K562 (cell line): Measurements from ENCODE around the gene SPTAN1. TPM values are rescaled to one million over a fixed set of nuclear protein-coding genes. Genes with fewer than 3 reads are reported as not detected.

Source experiments
- ATAC-seq: fragments of 200-7000 bp; cut with Tn5 transposase; 3 replicates; pipeline ENCODE4 v1.9.1; 2020; ENCODE audit warnings: moderate library complexity
- BruUV-seq: library from RNA; stranded (reverse); fragments of 400-500 nt; replicated peaks from 2 replicates; lab custom pipeline; 2021; lab: Mats Ljungman, UMichigan
- CTCF ChIA-PET: fragments of 300-600 bp; formaldehyde crosslinking; extraction: SDS; loops from one replicate; lab custom pipeline; 2021; ENCODE audit warnings: low intra/inter-chr PET ratio; lab: Yijun Ruan, JAX
- POLR2A ChIA-PET: fragments of 300-600, 350-650 bp; sonication (Branson Sonifier 250); formaldehyde crosslinking; extraction: SDS; loops from one replicate; lab custom pipeline; 2021; ENCODE audit warnings: antibody characterized with exemption, inconsistent platforms; lab: Yijun Ruan, JAX
- DNase-seq, 4 experiments: peaks; one replicate each; pipeline versions ENCODE4 v3.0.0 to v3.0.0-alpha.2; 2011 to 2018; ENCODE audit warnings: low spot score in 3 of 4, mixed read lengths in 3 of 4; ENCODE audit errors: extremely low read depth in 1 of 4
- FAIRE-seq: peaks from 2 replicates; lab custom pipeline; 2011; peaks lifted over from hg19 to GRCh38; lab: Jason Lieb, UNC
- H2AFZ ChIP-seq: 2 replicates; pipeline ENCODE4 v1.6.0; 2011; ENCODE audit warnings: low read depth, low read length, control low read depth, inconsistent platforms
- H3K27ac ChIP-seq: fragments of 200-600 bp; 3 replicates; pipeline ENCODE4 v1.8.0; 2011; ENCODE audit warnings: low read depth, mild to moderate bottlenecking, control low read depth, inconsistent platforms, low read length, moderate library complexity, mixed read lengths; ENCODE audit errors: extremely low read depth
- H3K27me3 ChIP-seq, 2 experiments: fragments of 300-600 bp in 1 of 2; 2 replicates in 1 of 2; 3 replicates in 1 of 2; pipeline versions ENCODE4 v1.6.0 to v1.8.0; 2011; ENCODE audit warnings: inconsistent platforms in 2 of 2, low read length in 2 of 2, mild to moderate bottlenecking in 1 of 2, mixed read lengths in 1 of 2, moderate library complexity in 1 of 2; ENCODE audit not compliant: control insufficient read depth in 2 of 2, insufficient read depth in 2 of 2
- H3K36me3 ChIP-seq: fragments of 300-600 bp; 3 replicates; pipeline ENCODE4 v1.8.0; 2011; ENCODE audit warnings: mild to moderate bottlenecking, low read length, inconsistent platforms; ENCODE audit not compliant: control insufficient read depth, insufficient read depth
- H3K4me1 ChIP-seq, 2 experiments: fragments of 200-600 bp in 1 of 2; replicated peaks in 1 of 2; 2 replicates in 1 of 2; 3 replicates in 1 of 2; pipeline versions ENCODE4 v1.5.1 to v1.8.0; 2011; ENCODE audit warnings: inconsistent platforms in 2 of 2, low read length in 2 of 2, mild to moderate bottlenecking in 1 of 2, mixed read lengths in 1 of 2, moderate library complexity in 1 of 2; ENCODE audit not compliant: control insufficient read depth in 2 of 2, insufficient read depth in 2 of 2
- H3K4me2 ChIP-seq: 2 replicates; pipeline ENCODE4 v1.6.1; 2011; ENCODE audit warnings: low read length, control low read depth, inconsistent platforms, mixed read lengths; ENCODE audit not compliant: insufficient read depth
- H3K4me3 ChIP-seq: fragments of 200-600 bp; sonication (generic), shearing (Covaris generic); 2 replicates; pipeline ENCODE4 v1.5.1; 2016; ENCODE audit warnings: control low read depth, inconsistent platforms
- H3K79me2 ChIP-seq: fragments of 200-600 bp; 3 replicates; pipeline ENCODE4 v1.8.0; 2011; ENCODE audit warnings: low read length, inconsistent platforms; ENCODE audit not compliant: control insufficient read depth, insufficient read depth
- H3K9ac ChIP-seq, 2 experiments: 2 replicates each; pipeline versions ENCODE4 v1.6.0 to v1.6.1; 2011; ENCODE audit warnings: low read depth in 2 of 2, low read length in 2 of 2, control low read depth in 1 of 2, inconsistent platforms in 1 of 2, mild to moderate bottlenecking in 1 of 2, mixed read lengths in 1 of 2; ENCODE audit not compliant: insufficient read depth in 1 of 2
- H3K9me1 ChIP-seq: one replicate; pipeline ENCODE4 v1.6.0; 2011; ENCODE audit warnings: inconsistent platforms, mild to moderate bottlenecking, low read length, moderate library complexity; ENCODE audit not compliant: control insufficient read depth, insufficient read depth
- H3K9me3 ChIP-seq: replicated peaks from 2 replicates; pipeline ENCODE4 v1.5.1; 2011; ENCODE audit warnings: low read depth, low read length, inconsistent platforms; ENCODE audit not compliant: control insufficient read depth, insufficient read depth
- H4K20me1 ChIP-seq: replicated peaks from 2 replicates; pipeline ENCODE4 v1.6.1; 2011; ENCODE audit warnings: low read length, inconsistent platforms, mixed read lengths; ENCODE audit not compliant: control insufficient read depth, insufficient read depth
- BCOR ChIP-seq: fragments of 450-650 bp; IDR thresholded peaks from 2 replicates; pipeline ENCODE4 v1.6.1; 2016
- EGR1 ChIP-seq: fragments of 450-650 bp; conservative IDR thresholded peaks from 2 replicates; pipeline ENCODE4 v1.6.1; 2017; ENCODE audit warnings: mild to moderate bottlenecking
- FOXA3 ChIP-seq, 2 experiments: fragments of 450-650 bp in 1 of 2; sonication (generic) in 1 of 2; formaldehyde crosslinking; IDR thresholded peaks in 1 of 2; conservative IDR thresholded peaks in 1 of 2; 2 replicates each; pipeline versions ENCODE4 v1.4.0 to v1.8.0; 2020 to 2022; ENCODE audit warnings: mild to moderate bottlenecking in 2 of 2, missing genetic modification reagents in 1 of 2
- HDAC1 ChIP-seq, 2 experiments: fragments of 450-650 bp; IDR thresholded peaks; 2 replicates each; pipeline ENCODE4 v1.6.1; 2016 to 2017; ENCODE audit warnings: inconsistent platforms in 1 of 2, mild to moderate bottlenecking in 1 of 2, moderate library complexity in 1 of 2
- KDM1A ChIP-seq, 2 experiments: fragments of 450-650 bp; IDR thresholded peaks; 2 replicates each; pipeline ENCODE4 v1.6.1; 2016; ENCODE audit warnings: mild to moderate bottlenecking in 2 of 2
- MEF2D ChIP-seq: conservative IDR thresholded peaks from 2 replicates; pipeline ENCODE4 v1.6.1; 2016; ENCODE audit warnings: low read depth, missing genetic modification characterization, missing compliant biosample characterization
- NFIC ChIP-seq: fragments of 450-650 bp; IDR thresholded peaks from 2 replicates; pipeline ENCODE4 v1.6.1; 2017; ENCODE audit warnings: mild to moderate bottlenecking, inconsistent platforms
- RBFOX2 ChIP-seq: fragments of 200-400 bp; formaldehyde crosslinking; IDR thresholded peaks from 2 replicates; pipeline ENCODE4 v1.6.1; 2017; ENCODE audit warnings: low read depth, mild to moderate bottlenecking, low read length, moderate library complexity
- SFPQ ChIP-seq: fragments of 200-400 bp; formaldehyde crosslinking; IDR thresholded peaks from 2 replicates; pipeline ENCODE4 v1.6.1; 2017; ENCODE audit warnings: mild to moderate bottlenecking, low read depth, low read length, moderate library complexity
- SMARCA5 ChIP-seq: fragments of 450-650 bp; IDR thresholded peaks from 2 replicates; pipeline ENCODE4 v1.6.1; 2016
- TAF9B ChIP-seq: fragments of 450-650 bp; IDR thresholded peaks from 2 replicates; pipeline ENCODE4 v1.6.1; 2018; ENCODE audit warnings: mild to moderate bottlenecking; ENCODE audit not compliant: partially characterized antibody
- ZBTB7A ChIP-seq: IDR thresholded peaks from 2 replicates; pipeline ENCODE4 v1.6.1; 2011; ENCODE audit warnings: low read depth, mild to moderate bottlenecking, low read length, moderate library complexity, borderline replicate concordance; ENCODE audit not compliant: control insufficient read depth
- ZNF699 ChIP-seq: fragments of 250-450 bp; sonication (Bioruptor Pico); IDR thresholded peaks from 2 replicates; pipeline ENCODE4 v1.8.0; 2021; ENCODE audit warnings: mild to moderate bottlenecking, moderate library complexity; ENCODE audit not compliant: insufficient replicate concordance
- whole genome bisulfite sequencing: fragments of 100-300 bp; shearing (Covaris generic); methylation state at CpG from one replicate; pipeline ENCODE4 v1.1.6; 2016; ENCODE audit warnings: low coverage, mixed read lengths; ENCODE audit not compliant: insufficient coverage; ENCODE audit errors: missing lambda C conversion rate; 5-methylcytosine and 5-hydroxymethylcytosine counted together
- in situ Hi-C: fragments of 300-500 bp; cut with MboI; formaldehyde crosslinking; loops from 4 replicates; pipeline ENCODE4 v1.15.0; 2018; ENCODE audit warnings: inconsistent platforms, mixed read lengths
- intact Hi-C: fragments of 100-400 bp; cut with micrococcal nuclease; formaldehyde crosslinking; loops from 2 replicates; pipeline ENCODE4 v1.14.2; 2022
- polyA plus RNA-seq, 8 experiments: library from polyadenylated mRNA; depleted of rRNA in 4 of 8; stranded (reverse) in 5 of 8; unstranded in 3 of 8; fragments of >200 nt; fragmentation: Nextera tagmentation in 2 of 8; fragmentation: Illumina TruSeq in 1 of 8; extraction: Ambion mirVana in 2 of 8; extraction: Trizol in 1 of 8; gene quantifications; 2 replicates each; pipeline versions ENCODE4 v1.2.1 to v1.2.3, GENCODE V29; 2011 to 2014; ENCODE audit warnings: inconsistent platforms in 1 of 8, missing spikeins in 1 of 8
- total RNA-seq, 7 experiments: library from RNA; depleted of rRNA in 6 of 7; stranded (reverse); fragments of >200 nt in 6 of 7; fragmentation: Illumina TruSeq in 2 of 7; extraction: Trizol in 2 of 7; gene quantifications; 2 replicates each; pipeline versions ENCODE4 v1.2.1 to v1.2.3, GENCODE V29; 2011 to 2021; ENCODE audit warnings: low replicate concordance in 1 of 7
- TF ChIP-seq, protein P1 (sequence below): fragments of 450-650 bp; IDR thresholded peaks from 2 replicates; pipeline ENCODE4 v1.6.1; 2018; ENCODE audit not compliant: partially characterized antibody

The SPTAN1 gene
- total and polyA plus RNA-seq, 9 of the 15 experiments (the other 6 are each of a cell fraction or from before 2014, with no cell fraction given): 1.5 to 13.5 (median 6.8) TPM

DNA sequence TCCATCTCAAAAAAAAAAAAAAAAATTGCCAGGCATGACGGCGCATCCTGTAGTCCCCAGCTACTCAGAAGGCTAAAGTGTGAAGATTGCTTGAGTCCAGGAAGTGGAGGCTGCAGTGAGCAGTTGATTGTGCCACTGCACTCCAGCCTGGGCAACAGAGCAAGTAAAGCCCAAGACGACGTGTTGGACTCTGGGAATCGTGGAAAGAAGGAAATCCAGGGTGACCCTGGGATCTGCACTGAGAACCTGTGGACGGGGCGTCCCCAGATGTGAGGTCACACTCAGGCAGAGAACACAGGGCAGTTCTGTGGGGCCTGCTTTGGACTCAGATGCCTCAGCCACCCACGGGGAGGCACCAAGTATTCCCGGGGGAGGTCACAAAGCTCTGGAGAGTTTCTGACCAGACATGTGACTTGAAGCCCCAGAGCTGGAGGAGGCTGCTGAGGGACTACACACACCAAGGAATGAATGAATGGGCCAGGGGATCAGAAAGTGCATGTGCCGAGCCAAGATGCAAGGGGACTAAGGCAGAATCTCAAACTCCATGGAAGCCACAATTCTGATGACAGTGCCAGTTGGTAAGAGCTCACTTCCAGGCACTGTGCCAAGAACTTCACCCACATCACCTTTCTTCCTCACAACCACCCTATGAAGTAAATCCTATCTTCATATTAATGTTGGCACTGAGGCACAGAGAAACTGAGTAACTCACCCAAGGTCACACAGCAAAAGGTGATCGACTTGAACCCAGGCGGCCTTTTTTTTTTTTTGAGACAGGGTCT is 91.3 kb downstream of the SPTAN1 start:
- Histone ChIP-seq H3K36me3 (peaks cover 41% of the 10 kb centered on the region), H4K20me1 (peaks cover 6% of the 10 kb centered on the region), H3K9ac (peak overlapping the region in 1 of 2 experiments; percentile 62; a peak in 1 of 4 replicates), H3K27me3 (no peaks in the 10 kb centered on the region), H3K79me2 (peaks cover 28% of the 10 kb centered on the region), H3K4me1 (peaks cover 0 to 5% of the 10 kb centered on the region in 2 experiments; a peak in 2 of 5 replicates), H3K9me1 (no peaks in the 10 kb centered on the region), H3K4me3 (no peak overlapping the region), H3K4me2 (no peak overlapping the region), H3K27ac (no peak overlapping the region), H2AFZ (no peak overlapping the region), H3K9me3 (no peaks in the 10 kb centered on the region)
- BruUV-seq: no TSS peak
- no peak; the same call in 2 of the 3 replicates for ATAC-seq
- WGBS: 76% methylated on average over 12 of the region's 12 CpGs
- ChIA-PET POLR2A (interaction anchor here (0.9 kb wide), 1 partner anchor 13 kb away, joined by 3 read pairs; no protein-coding TSS in a partner anchor), CTCF (no interaction called here)
- intact Hi-C loops (no loop called here), in situ Hi-C loops (no loop called here)
- FAIRE-seq: no peak
- DNase-seq: no peak
- no peak for TF ChIP-seq MEF2D (tag)
- no peak for TF ChIP-seq ZNF699 (CRISPR knock-in tag)
- peak in 1 of 2 experiments; percentile 52; a peak in 2 of 4 replicates for TF ChIP-seq KDM1A (IDR thresholded peaks at IDR 0.05)
- no peak for TF ChIP-seq TAF9B
- TF ChIP-seq FOXA3 (CRISPR knock-in tag; conservative IDR thresholded peaks at IDR 0.05 in 1 of 2, IDR thresholded peaks at IDR 0.05 in 1 of 2): no peak
- peak; percentile 15; the same call in 1 of the 2 replicates for TF ChIP-seq RBFOX2
- 0 out of 2 replicates have a peak, but pooled peaks have one; percentile 50 for TF ChIP-seq SMARCA5
- no peak for TF ChIP-seq ZBTB7A
- TF ChIP-seq SFPQ: no peak
- TF ChIP-seq HDAC1 (IDR thresholded peaks at IDR 0.05): no peak
- TF ChIP-seq NFIC: peak; percentile 68
- TF ChIP-seq EGR1: 0 out of 2 replicates have a peak, but pooled peaks have one; percentile 29
- peak; percentile 93 for TF ChIP-seq BCOR
- TF ChIP-seq, protein P1, sequence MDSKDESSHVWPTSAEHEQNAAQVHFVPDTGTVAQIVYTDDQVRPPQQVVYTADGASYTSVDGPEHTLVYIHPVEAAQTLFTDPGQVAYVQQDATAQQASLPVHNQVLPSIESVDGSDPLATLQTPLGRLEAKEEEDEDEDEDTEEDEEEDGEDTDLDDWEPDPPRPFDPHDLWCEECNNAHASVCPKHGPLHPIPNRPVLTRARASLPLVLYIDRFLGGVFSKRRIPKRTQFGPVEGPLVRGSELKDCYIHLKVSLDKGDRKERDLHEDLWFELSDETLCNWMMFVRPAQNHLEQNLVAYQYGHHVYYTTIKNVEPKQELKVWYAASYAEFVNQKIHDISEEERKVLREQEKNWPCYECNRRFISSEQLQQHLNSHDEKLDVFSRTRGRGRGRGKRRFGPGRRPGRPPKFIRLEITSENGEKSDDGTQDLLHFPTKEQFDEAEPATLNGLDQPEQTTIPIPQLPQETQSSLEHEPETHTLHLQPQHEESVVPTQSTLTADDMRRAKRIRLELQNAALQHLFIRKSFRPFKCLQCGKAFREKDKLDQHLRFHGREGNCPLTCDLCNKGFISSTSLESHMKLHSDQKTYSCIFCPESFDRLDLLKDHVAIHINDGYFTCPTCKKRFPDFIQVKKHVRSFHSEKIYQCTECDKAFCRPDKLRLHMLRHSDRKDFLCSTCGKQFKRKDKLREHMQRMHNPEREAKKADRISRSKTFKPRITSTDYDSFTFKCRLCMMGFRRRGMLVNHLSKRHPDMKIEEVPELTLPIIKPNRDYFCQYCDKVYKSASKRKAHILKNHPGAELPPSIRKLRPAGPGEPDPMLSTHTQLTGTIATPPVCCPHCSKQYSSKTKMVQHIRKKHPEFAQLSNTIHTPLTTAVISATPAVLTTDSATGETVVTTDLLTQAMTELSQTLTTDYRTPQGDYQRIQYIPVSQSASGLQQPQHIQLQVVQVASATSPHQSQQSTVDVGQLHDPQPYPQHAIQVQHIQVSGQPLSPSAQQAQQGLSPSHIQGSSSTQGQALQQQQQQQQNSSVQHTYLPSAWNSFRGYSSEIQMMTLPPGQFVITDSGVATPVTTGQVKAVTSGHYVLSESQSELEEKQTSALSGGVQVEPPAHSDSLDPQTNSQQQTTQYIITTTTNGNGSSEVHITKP: peak; percentile 21
